Gastrocnemius medialis (tissue), 4 donors: Measurements from ENCODE around the gene PIAS1. TPM values are rescaled to one million over a fixed set of nuclear protein-coding genes. Genes with fewer than 3 reads are reported as not detected.
A peak's percentile ranks its signal among the peaks of the same experiment; 100 is the strongest.

ENCODE experiments used
- ATAC-seq, 2 donors: fragments of 150-250 bp; one replicate each; pipeline ENCODE4 v1.9.1; 2016
- DNase-seq, 2 donors: peaks; one replicate each; pipeline ENCODE4 v3.0.0-alpha.2; 2019
- H3K27ac ChIP-seq, 4 donors: fragments of 200-600 bp; sonication (generic); 1 replicate in 1 of 4; 2 replicates in 3 of 4; pipeline ENCODE4 v1.5.1; 2016 to 2018; ENCODE audit warnings: mild to moderate bottlenecking in 2 of 4, moderate library complexity in 1 of 4
- H3K27me3 ChIP-seq, 3 donors: fragments of 200-600 bp; sonication (generic) in 2 of 3; 1 replicate in 1 of 3; 2 replicates in 2 of 3; pipeline versions ENCODE4 v1.5.1 to v1.6.0; 2016 to 2019; ENCODE audit warnings: mild to moderate bottlenecking in 1 of 3, moderate library complexity in 1 of 3
- H3K36me3 ChIP-seq, 2 donors: fragments of 200-600 bp; sonication (generic) in 1 of 2; one replicate each; pipeline ENCODE4 v1.5.1; 2017 to 2018
- H3K4me1 ChIP-seq, 2 donors: fragments of 200-600 bp; sonication (generic) in 1 of 2; one replicate each; pipeline ENCODE4 v1.5.1; 2016 to 2017; ENCODE audit warnings: mild to moderate bottlenecking in 2 of 2
- H3K4me3 ChIP-seq, 4 donors: fragments of 200-600 bp; sonication (generic) in 3 of 4; 1 replicate in 1 of 4; 2 replicates in 3 of 4; pipeline ENCODE4 v1.5.1; 2016 to 2019; ENCODE audit warnings: mild to moderate bottlenecking in 2 of 4
- H3K9me3 ChIP-seq, 3 donors: fragments of 200-600 bp; sonication (generic) in 2 of 3; 1 replicate in 1 of 3; 2 replicates in 2 of 3; pipeline ENCODE4 v1.5.1; 2016 to 2019
- CTCF ChIP-seq, 5 experiments: fragments of 450-650 bp in 3 of 5; fragments of 200-600 bp in 2 of 5; sonication (generic) in 2 of 5; IDR thresholded peaks in 4 of 5; conservative IDR thresholded peaks in 1 of 5; 1 replicate in 4 of 5; 2 replicates in 1 of 5; pipeline ENCODE4 v1.5.1; 2016 to 2019; ENCODE audit warnings: antibody characterized with exemption in 5 of 5, mild to moderate bottlenecking in 3 of 5, moderate library complexity in 3 of 5
- POLR2A ChIP-seq, 2 donors: fragments of 450-650 bp; IDR thresholded peaks; one replicate each; pipeline ENCODE4 v1.6.1; 2017; ENCODE audit warnings: antibody characterized with exemption in 2 of 2, mild to moderate bottlenecking in 2 of 2, moderate library complexity in 2 of 2
- in situ Hi-C, 4 donors: fragments of 200-750 bp; cut with MboI; loops; one replicate each; pipeline versions ENCODE4 v1.15.0 to v1.8.0; 2017; ENCODE audit warnings: low sequenced_read_pairs in 4 of 4
- intact Hi-C: fragments of 100-400 bp; cut with DNase I; formaldehyde crosslinking; loops from one replicate; pipeline ENCODE4 v1.15.1; 2023; ENCODE audit warnings: low total_unique reads
- total RNA-seq, 4 donors: library from RNA; depleted of rRNA; stranded (reverse); fragments of >200 nt; gene quantifications; one replicate each; pipeline versions ENCODE4 v1.1.0 to v1.2.3, GENCODE V29; 2016

Gene PIAS1
- total RNA-seq, 4 donors from 2014 or later: 16.4 to 71.9 (median 23.5) TPM

- Histone ChIP-seq H3K4me3 (no peak overlapping the region), H3K36me3 (no peaks in the 10 kb centered on the region), H3K27ac (no peak overlapping the region), H3K4me1 (peaks cover 19 to 26% of the 10 kb centered on the region in 2 donors), H3K27me3 (no peaks in the 10 kb centered on the region), H3K9me3 (no peaks in the 10 kb centered on the region)
- DNase-seq (no peak), ATAC-seq (no peak)
- intact Hi-C loops (loop anchor here (10.0 kb wide), 1 partner anchor 62 kb away; no protein-coding TSS in a partner anchor), in situ Hi-C loops (loop anchor here in 3 of 4 donors (25.0 kb wide), 1 partner anchor 190 kb away; no protein-coding TSS in a partner anchor)
- TF ChIP-seq CTCF (IDR thresholded peaks at IDR 0.05 in 4 of 5, conservative IDR thresholded peaks at IDR 0.05 in 1 of 5) (no peak), POLR2A (IDR thresholded peaks at IDR 0.05) (no peak)
Measured at GRCh38 chr15:68052431-68052830, 1.7 kb upstream of the PIAS1 start.

GRCh38 chr15:68053001-68053400, 1.1 kb upstream of the PIAS1 start:
- in situ Hi-C loops (loop anchor here in 3 of 4 donors (25.0 kb wide), 1 partner anchor 191 kb away; no protein-coding TSS in a partner anchor), intact Hi-C loops (loop anchor here (10.0 kb wide), 1 partner anchor 62 kb away; no protein-coding TSS in a partner anchor)
- Histone ChIP-seq H3K27ac (no peak overlapping the region), H3K27me3 (no peaks in the 10 kb centered on the region), H3K9me3 (no peaks in the 10 kb centered on the region), H3K36me3 (no peaks in the 10 kb centered on the region), H3K4me1 (peaks cover 25 to 30% of the 10 kb centered on the region in 2 donors), H3K4me3 (no peak overlapping the region)
- TF ChIP-seq POLR2A (IDR thresholded peaks at IDR 0.05) (no peak), CTCF (IDR thresholded peaks at IDR 0.05 in 4 of 5, conservative IDR thresholded peaks at IDR 0.05 in 1 of 5) (no peak)
- DNase-seq (no peak), ATAC-seq (no peak)

GRCh38 chr15:68054628-68055223, 611 bp downstream of the PIAS1 start:
- Histone ChIP-seq H3K27ac (peak overlapping the region; percentile 93 to 99 (median 96)), H3K4me1 (peaks cover 31% of the 10 kb centered on the region in 2 donors), H3K36me3 (no peaks in the 10 kb centered on the region), H3K9me3 (no peaks in the 10 kb centered on the region), H3K27me3 (no peaks in the 10 kb centered on the region), H3K4me3 (peak overlapping the region; percentile 93 to 99 (median 97))
- intact Hi-C loops (loop anchor here (2.0 to 10.0 kb wide), 3 partner anchors 60 to 192 kb away; no protein-coding TSS in a partner anchor), in situ Hi-C loops (loop anchor here in 3 of 4 donors (25.0 kb wide), 1 partner anchor 192 kb away; no protein-coding TSS in a partner anchor)
- ATAC-seq: peak; percentile 64 to 66
- TF ChIP-seq CTCF (IDR thresholded peaks at IDR 0.05 in 4 of 5, conservative IDR thresholded peaks at IDR 0.05 in 1 of 5) (no peak), POLR2A (IDR thresholded peaks at IDR 0.05) (no peak)
- DNase-seq: peak; percentile 31 to 47

- ATAC-seq: peak in 1 of 2 donors; percentile 35
- no peak for TF ChIP-seq CTCF (IDR thresholded peaks at IDR 0.05 in 4 of 5, conservative IDR thresholded peaks at IDR 0.05 in 1 of 5)
- no peak for TF ChIP-seq POLR2A (IDR thresholded peaks at IDR 0.05)
- no peaks in the 10 kb centered on the region for H3K9me3 ChIP-seq
- H3K4me3 ChIP-seq: peak overlapping the region; percentile 93 to 99 (median 97)
- H3K4me1 ChIP-seq: peaks cover 31% of the 10 kb centered on the region in 2 donors
- no peaks in the 10 kb centered on the region for H3K27me3 ChIP-seq
- in situ Hi-C loops (loop anchor here in 3 of 4 donors (25.0 kb wide), 1 partner anchor 193 kb away; no protein-coding TSS in a partner anchor), intact Hi-C loops (loop anchor here (2.0 to 10.0 kb wide), 3 partner anchors 60 to 192 kb away; no protein-coding TSS in a partner anchor)
- DNase-seq: peak in 1 of 2 donors; percentile 27
- peak overlapping the region; percentile 93 to 99 (median 96) for H3K27ac ChIP-seq
- H3K36me3 ChIP-seq: no peaks in the 10 kb centered on the region
Measured at GRCh38 chr15:68055224-68055705, 1.1 kb downstream of the PIAS1 start.
